ENCODE results near the gene HS3ST2.

GRCh38 chr16:22912654-22913053, 98.7 kb downstream of the HS3ST2 start:
- TF ChIP-seq EZH2phosphoT487 (conservative IDR thresholded peaks at IDR 0.05; ENCODE audit: low read length) = no peak
- TF ChIP-seq CTCF (IDR thresholded peaks at IDR 0.05; ENCODE audit: insufficient read depth, low read length, poor library complexity, severe bottlenecking) = no peak
